LNCAP (cell line): Measurements from ENCODE around the gene MESP2.

ENCODE experiments used
- CTCF ChIP-seq: fragments of 450-650 bp; IDR thresholded peaks from 2 replicates; pipeline ENCODE4 v1.5.1; 2017; ENCODE audit warnings: mild to moderate bottlenecking

The MESP2 gene

GRCh38 chr15:89775815-89776214, 317 bp upstream of the MESP2 start:
- TF ChIP-seq CTCF = no peak

GRCh38 chr15:89777073-89777751, 1.1 kb downstream of the MESP2 start:
- TF ChIP-seq CTCF = no peak

- TF ChIP-seq CTCF = no peak
Measured at GRCh38 chr15:89777782-89778380, 1.7 kb downstream of the MESP2 start.

DNA sequence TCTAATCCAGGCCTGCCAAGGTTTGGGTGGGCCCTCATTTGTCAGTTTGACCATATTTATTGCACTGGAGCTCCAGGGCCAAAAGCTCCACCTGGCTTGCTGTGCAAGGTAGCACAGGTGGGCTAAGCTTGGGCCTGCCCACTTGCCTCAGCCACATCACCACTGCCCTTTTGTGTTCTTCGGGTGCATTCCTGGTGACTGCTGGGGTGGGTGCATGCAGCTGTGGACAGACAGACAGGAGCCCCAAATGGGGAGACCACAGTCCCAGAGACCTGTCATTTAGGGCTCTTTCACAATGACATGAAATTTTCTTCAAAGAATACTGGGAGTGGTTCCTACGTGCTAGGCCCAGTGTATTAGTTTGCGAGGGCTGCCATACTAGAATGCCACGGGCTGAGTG, 2.7 kb downstream of the MESP2 start:
- no peak for TF ChIP-seq CTCF

GRCh38 chr15:89780601-89781000, 4.5 kb downstream of the MESP2 start:
- no peak for TF ChIP-seq CTCF

DNA sequence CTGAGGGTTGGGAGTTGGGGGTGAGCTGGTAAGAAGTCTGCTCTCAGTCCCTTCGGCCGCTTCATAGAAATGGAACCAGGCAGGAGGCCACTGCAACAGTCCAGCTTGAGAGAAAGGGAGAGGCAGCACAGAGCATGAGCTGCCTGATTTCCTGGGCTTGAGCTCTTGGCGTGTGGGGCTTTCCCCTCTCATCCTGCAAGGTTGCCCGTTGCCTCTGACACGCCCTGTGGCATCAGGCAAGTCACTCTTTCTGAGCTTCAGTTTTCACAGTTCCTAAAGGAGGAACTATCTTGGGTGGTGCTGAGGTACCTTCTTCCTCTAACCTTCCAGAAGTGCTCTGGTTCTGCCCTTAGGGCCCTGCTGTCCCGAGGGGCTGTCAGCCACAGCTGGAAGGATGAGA, 4.9 kb downstream of the MESP2 start:
- no peak for TF ChIP-seq CTCF

DNA sequence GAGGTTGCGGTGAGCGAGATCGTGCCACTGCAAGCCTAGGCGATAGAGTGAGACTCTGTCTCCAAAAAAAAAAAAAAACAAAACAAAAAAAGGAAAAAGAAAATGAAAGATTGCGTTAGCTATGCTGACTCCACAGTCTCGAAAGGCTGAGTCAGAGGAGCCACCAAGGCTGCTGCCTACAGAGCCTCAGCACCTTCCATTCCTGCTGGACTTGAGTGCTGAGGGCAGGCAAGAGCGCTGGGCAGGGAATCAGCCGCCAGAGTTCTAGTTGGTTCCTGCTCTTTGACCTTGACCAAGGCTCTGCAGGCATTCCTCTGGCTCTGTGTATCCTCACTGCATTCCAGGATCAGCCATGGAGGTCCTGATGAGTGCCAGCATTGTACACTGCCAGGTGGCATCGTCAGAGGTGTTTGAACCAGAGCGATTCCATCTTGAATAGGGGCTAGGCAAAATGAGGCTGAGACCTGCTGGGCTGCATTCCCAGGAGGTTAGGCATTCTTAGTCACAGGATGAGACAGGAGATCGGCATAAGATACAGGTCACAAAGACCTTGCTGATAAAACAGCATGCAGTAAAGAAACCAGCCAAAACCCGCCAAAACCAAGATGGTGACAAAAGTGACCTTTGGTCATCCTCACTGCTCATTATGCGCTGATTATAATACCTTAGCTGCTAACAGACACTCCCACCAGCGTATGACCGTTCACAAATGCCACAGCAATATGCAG, 5.9 kb downstream of the MESP2 start:
- no peak for TF ChIP-seq CTCF
